OCI-LY1 (cell line): ENCODE measurements around the gene INPP5K.

Experiments
- EZH2 ChIP-seq: fragments of 200-600 bp; sonication (generic), shearing (Covaris generic); IDR thresholded peaks from 2 replicates; pipeline ENCODE4 v1.8.0; 2017; ENCODE audit warnings: borderline replicate concordance, mixed run types, mild to moderate bottlenecking, antibody characterized with exemption, low read length, moderate library complexity, mixed read lengths
- TF ChIP-seq, protein P1 (sequence below): fragments of 200-600 bp; sonication (generic), shearing (Covaris generic); IDR thresholded peaks from 2 replicates; pipeline ENCODE4 v1.5.1; 2017; ENCODE audit warnings: mild to moderate bottlenecking, antibody characterized with exemption, low read length, moderate library complexity, mixed read lengths

- TF ChIP-seq, protein P1, sequence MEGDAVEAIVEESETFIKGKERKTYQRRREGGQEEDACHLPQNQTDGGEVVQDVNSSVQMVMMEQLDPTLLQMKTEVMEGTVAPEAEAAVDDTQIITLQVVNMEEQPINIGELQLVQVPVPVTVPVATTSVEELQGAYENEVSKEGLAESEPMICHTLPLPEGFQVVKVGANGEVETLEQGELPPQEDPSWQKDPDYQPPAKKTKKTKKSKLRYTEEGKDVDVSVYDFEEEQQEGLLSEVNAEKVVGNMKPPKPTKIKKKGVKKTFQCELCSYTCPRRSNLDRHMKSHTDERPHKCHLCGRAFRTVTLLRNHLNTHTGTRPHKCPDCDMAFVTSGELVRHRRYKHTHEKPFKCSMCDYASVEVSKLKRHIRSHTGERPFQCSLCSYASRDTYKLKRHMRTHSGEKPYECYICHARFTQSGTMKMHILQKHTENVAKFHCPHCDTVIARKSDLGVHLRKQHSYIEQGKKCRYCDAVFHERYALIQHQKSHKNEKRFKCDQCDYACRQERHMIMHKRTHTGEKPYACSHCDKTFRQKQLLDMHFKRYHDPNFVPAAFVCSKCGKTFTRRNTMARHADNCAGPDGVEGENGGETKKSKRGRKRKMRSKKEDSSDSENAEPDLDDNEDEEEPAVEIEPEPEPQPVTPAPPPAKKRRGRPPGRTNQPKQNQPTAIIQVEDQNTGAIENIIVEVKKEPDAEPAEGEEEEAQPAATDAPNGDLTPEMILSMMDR = no peak
- TF ChIP-seq EZH2 = no peak
Observed at GRCh38 chr17:1485423-1486376, 30.7 kb downstream of the INPP5K start.
